NCI-H1092 treated with DMSO at 0.1 percent for 48 hours (cell line): ENCODE results near the gene LOXHD1.

Experiments used
- DNase-seq: peaks from one replicate; lab custom pipeline; 2025; lab: John Stamatoyannopoulos, UW

Gene LOXHD1

GRCh38 chr18:46475390-46475752 lies 181.6 kb downstream of the LOXHD1 start:
- no peak for DNase-seq

GRCh38 chr18:46474487-46475389 lies 182.3 kb downstream of the LOXHD1 start:
- peak; percentile 51 for DNase-seq

GRCh38 chr18:46471809-46472498 lies 185.1 kb downstream of the LOXHD1 start:
- DNase-seq, result no peak

- DNase-seq, result no peak
These were observed 186.3 kb downstream of the LOXHD1 start for GRCh38 chr18:46470714-46471113.

GRCh38 chr18:46469186-46469915 lies 187.7 kb downstream of the LOXHD1 start:
- peak; percentile 78 for DNase-seq

- no peak for DNase-seq
These were observed 188.4 kb downstream of the LOXHD1 start for GRCh38 chr18:46468426-46469180.

- DNase-seq, result no peak
These were observed 190.5 kb downstream of the LOXHD1 start for GRCh38 chr18:46466234-46467160.

- DNase-seq, result no peak
These were observed 191.9 kb downstream of the LOXHD1 start for GRCh38 chr18:46464926-46465655.

- peak; percentile 15 for DNase-seq
These were observed 194.5 kb downstream of the LOXHD1 start for GRCh38 chr18:46462523-46462922.

- no peak for DNase-seq
These were observed 195.0 kb downstream of the LOXHD1 start for GRCh38 chr18:46461993-46462392.

GRCh38 chr18:46460754-46461153 lies 196.3 kb downstream of the LOXHD1 start:
- no peak for DNase-seq

GRCh38 chr18:46459789-46460455 lies 197.1 kb downstream of the LOXHD1 start:
- DNase-seq, result no peak

GRCh38 chr18:46458472-46458871 lies 198.5 kb downstream of the LOXHD1 start:
- no peak for DNase-seq

- DNase-seq, result no peak
These were observed 200.3 kb downstream of the LOXHD1 start for GRCh38 chr18:46456691-46457090.

GRCh38 chr18:46452820-46453219 lies 204.2 kb downstream of the LOXHD1 start:
- no peak for DNase-seq

GRCh38 chr18:46449499-46449898 lies 207.5 kb downstream of the LOXHD1 start:
- no peak for DNase-seq

- DNase-seq, result no peak
These were observed 208.0 kb downstream of the LOXHD1 start for GRCh38 chr18:46449033-46449432.

- no peak for DNase-seq
These were observed 208.7 kb downstream of the LOXHD1 start for GRCh38 chr18:46448347-46448746.

- no peak for DNase-seq
These were observed 209.2 kb downstream of the LOXHD1 start for GRCh38 chr18:46447792-46448191.

GRCh38 chr18:46447323-46447722 lies 209.7 kb downstream of the LOXHD1 start:
- no peak for DNase-seq
